OCI-LY1 (cell line): ENCODE data around the gene CENPW.
A peak's percentile ranks its signal among the peaks of the same experiment; 100 is the strongest.

ENCODE experiments used
- H2AFZ ChIP-seq: fragments of 200-600 bp; sonication (generic), shearing (Covaris generic); 2 replicates; pipeline ENCODE4 v1.6.0; 2014; ENCODE audit warnings: antibody characterized with exemption, mild to moderate bottlenecking, low read length
- H3F3A ChIP-seq: fragments of 200-600 bp; sonication (generic), shearing (Covaris generic); 2 replicates; pipeline ENCODE4 v1.6.0; 2014; ENCODE audit warnings: mild to moderate bottlenecking, antibody characterized with exemption, low read length, moderate library complexity; ENCODE audit not compliant: insufficient read depth
- H3K27ac ChIP-seq: fragments of 200-600 bp; sonication (generic); 2 replicates; pipeline ENCODE4 v1.5.1; 2014; ENCODE audit warnings: low read length, mixed run types, mild to moderate bottlenecking, low read depth; ENCODE audit not compliant: poor library complexity, severe bottlenecking
- H3K27me3 ChIP-seq: fragments of 200-600 bp; sonication (generic); 2 replicates; pipeline ENCODE4 v1.6.0; 2014; ENCODE audit warnings: antibody characterized with exemption, mild to moderate bottlenecking, low read length, moderate library complexity; ENCODE audit not compliant: insufficient read depth
- H3K36me3 ChIP-seq: fragments of 200-600 bp; sonication (generic); 2 replicates; pipeline ENCODE4 v1.6.1; 2014; ENCODE audit warnings: mild to moderate bottlenecking, antibody characterized with exemption, low read length, moderate library complexity, mixed read lengths; ENCODE audit not compliant: insufficient read depth
- H3K4me1 ChIP-seq: fragments of 200-600 bp; sonication (generic); 2 replicates; pipeline ENCODE4 v1.5.1; 2014; ENCODE audit warnings: mild to moderate bottlenecking, low read length, moderate library complexity; ENCODE audit not compliant: insufficient read depth, severe bottlenecking
- H3K4me2 ChIP-seq: fragments of 200-600 bp; sonication (generic), shearing (Covaris generic); 2 replicates; pipeline ENCODE4 v1.6.1; 2014; ENCODE audit warnings: low read length
- H3K4me3 ChIP-seq: fragments of 200-600 bp; sonication (generic); 2 replicates; pipeline ENCODE4 v1.5.1; 2014; ENCODE audit warnings: low read length, low read depth, mild to moderate bottlenecking, mixed read lengths; ENCODE audit not compliant: poor library complexity, severe bottlenecking
- H3K79me2 ChIP-seq: fragments of 200-600 bp; shearing (Covaris generic); 2 replicates; pipeline ENCODE4 v1.6.1; 2016; ENCODE audit warnings: mixed run types, low read length, mixed read lengths; ENCODE audit not compliant: insufficient read depth
- H3K9ac ChIP-seq: fragments of 200-600 bp; sonication (generic), shearing (Covaris generic); 2 replicates; pipeline ENCODE4 v1.6.1; 2014; ENCODE audit warnings: mild to moderate bottlenecking, low read length, mixed read lengths
- H3K9me2 ChIP-seq: fragments of 200-600 bp; sonication (generic), shearing (Covaris generic); 2 replicates; pipeline ENCODE4 v1.6.1; 2014; ENCODE audit warnings: low read depth, mild to moderate bottlenecking, low read length, mixed read lengths
- H3K9me3 ChIP-seq: fragments of 200-600 bp; shearing (Covaris generic); 2 replicates; pipeline ENCODE4 v1.6.1; 2014; ENCODE audit warnings: low read length, mixed read lengths
- H4K20me1 ChIP-seq: fragments of 200-600 bp; sonication (generic), shearing (Covaris generic); 2 replicates; pipeline ENCODE4 v1.6.0; 2016; ENCODE audit warnings: mild to moderate bottlenecking, low read length; ENCODE audit not compliant: insufficient read depth
- CTCF ChIP-seq: fragments of 200-600 bp; sonication (generic), shearing (Covaris generic); IDR thresholded peaks from 2 replicates; pipeline ENCODE4 v1.5.1; 2017; ENCODE audit warnings: mild to moderate bottlenecking, antibody characterized with exemption, low read length, moderate library complexity, mixed read lengths
- EZH2 ChIP-seq: fragments of 200-600 bp; sonication (generic), shearing (Covaris generic); IDR thresholded peaks from 2 replicates; pipeline ENCODE4 v1.8.0; 2017; ENCODE audit warnings: borderline replicate concordance, mixed run types, mild to moderate bottlenecking, antibody characterized with exemption, low read length, moderate library complexity, mixed read lengths

The CENPW gene

GRCh38 chr6:126339796-126340609 is at the start of gene CENPW:
Gene CENPW, plus strand, starts transcription at chr6:126340115. Its CDS starts 159 bp downstream, at chr6:126340274.
- Histone ChIP-seq H4K20me1 (no peaks in the 10 kb centered on the region), H2AFZ (peak within 1 kb of the TSS; percentile 72), H3K4me3 (peak within 1 kb of the TSS; percentile 81), H3K4me1 (peaks cover 35% of the 10 kb centered on the region), H3K9ac (peak within 1 kb of the TSS; percentile 76), H3K27me3 (no peaks in the 10 kb centered on the region), H3K27ac (peak within 1 kb of the TSS; percentile 70), H3K79me2 (peaks cover 29% of the 10 kb centered on the region), H3F3A (no peaks in the 10 kb centered on the region), H3K4me2 (peak within 1 kb of the TSS; percentile 91), H3K9me3 (no peaks in the 10 kb centered on the region), H3K36me3 (no peaks in the 10 kb centered on the region), H3K9me2 (no peaks in the 10 kb centered on the region)
- TF ChIP-seq CTCF (no peak), EZH2 (no peak)

GRCh38 chr6:126293891-126294524 is 45.9 kb upstream of the CENPW start:
- no peaks in the 10 kb centered on the region for H3K27me3 ChIP-seq
- no peak overlapping the region for H3K9ac ChIP-seq
- H3K4me3 ChIP-seq = no peak overlapping the region
- H3K9me3 ChIP-seq = no peaks in the 10 kb centered on the region
- H3K4me2 ChIP-seq = no peak overlapping the region
- no peak overlapping the region for H3K27ac ChIP-seq
- H3K36me3 ChIP-seq = no peaks in the 10 kb centered on the region
- no peaks in the 10 kb centered on the region for H4K20me1 ChIP-seq
- H3F3A ChIP-seq = no peaks in the 10 kb centered on the region
- H2AFZ ChIP-seq = no peak overlapping the region
- H3K9me2 ChIP-seq = no peaks in the 10 kb centered on the region
- H3K4me1 ChIP-seq = no peaks in the 10 kb centered on the region
- no peaks in the 10 kb centered on the region for H3K79me2 ChIP-seq
- TF ChIP-seq EZH2 (no peak), CTCF (no peak)

GRCh38 chr6:126300126-126300525 is 39.8 kb upstream of the CENPW start:
- no peak overlapping the region for H3K9ac ChIP-seq
- H3K36me3 ChIP-seq = no peaks in the 10 kb centered on the region
- no peak overlapping the region for H3K27ac ChIP-seq
- H3K27me3 ChIP-seq = no peaks in the 10 kb centered on the region
- no peaks in the 10 kb centered on the region for H3K4me1 ChIP-seq
- H3K9me2 ChIP-seq = no peaks in the 10 kb centered on the region
- H2AFZ ChIP-seq = no peak overlapping the region
- H3K4me2 ChIP-seq = no peak overlapping the region
- TF ChIP-seq CTCF = no peak
- TF ChIP-seq EZH2 = no peak
- H3K9me3 ChIP-seq = no peaks in the 10 kb centered on the region
- no peaks in the 10 kb centered on the region for H4K20me1 ChIP-seq
- H3F3A ChIP-seq = no peaks in the 10 kb centered on the region
- H3K79me2 ChIP-seq = no peaks in the 10 kb centered on the region
- H3K4me3 ChIP-seq = no peak overlapping the region
